Measurements from ENCODE around the gene ARHGAP26.

Gene ARHGAP26

DNA sequence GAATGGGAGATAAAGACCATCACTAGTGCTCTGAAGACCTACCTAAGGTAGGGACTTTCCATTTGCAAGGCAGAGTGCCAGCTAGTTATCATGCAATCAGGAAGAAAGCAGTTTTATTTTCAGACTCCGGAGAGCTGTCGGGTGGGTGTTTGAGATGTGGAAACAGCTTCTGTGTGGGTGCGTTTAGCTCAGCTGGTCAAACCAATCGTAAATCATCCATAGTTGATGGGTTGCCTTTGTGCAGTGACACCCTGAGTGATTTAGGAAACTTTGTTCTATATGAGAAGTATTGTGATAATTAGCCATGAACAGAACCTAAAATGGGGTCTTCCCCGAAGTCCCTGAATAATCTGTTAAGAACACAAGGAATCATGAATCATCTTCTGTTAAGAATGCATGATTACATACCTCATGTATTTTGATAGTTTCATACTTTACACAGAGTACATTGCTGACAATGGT lies 284.3 kb downstream of the ARHGAP26 start:
- peak; percentile 53 for DNase-seq

DNA sequence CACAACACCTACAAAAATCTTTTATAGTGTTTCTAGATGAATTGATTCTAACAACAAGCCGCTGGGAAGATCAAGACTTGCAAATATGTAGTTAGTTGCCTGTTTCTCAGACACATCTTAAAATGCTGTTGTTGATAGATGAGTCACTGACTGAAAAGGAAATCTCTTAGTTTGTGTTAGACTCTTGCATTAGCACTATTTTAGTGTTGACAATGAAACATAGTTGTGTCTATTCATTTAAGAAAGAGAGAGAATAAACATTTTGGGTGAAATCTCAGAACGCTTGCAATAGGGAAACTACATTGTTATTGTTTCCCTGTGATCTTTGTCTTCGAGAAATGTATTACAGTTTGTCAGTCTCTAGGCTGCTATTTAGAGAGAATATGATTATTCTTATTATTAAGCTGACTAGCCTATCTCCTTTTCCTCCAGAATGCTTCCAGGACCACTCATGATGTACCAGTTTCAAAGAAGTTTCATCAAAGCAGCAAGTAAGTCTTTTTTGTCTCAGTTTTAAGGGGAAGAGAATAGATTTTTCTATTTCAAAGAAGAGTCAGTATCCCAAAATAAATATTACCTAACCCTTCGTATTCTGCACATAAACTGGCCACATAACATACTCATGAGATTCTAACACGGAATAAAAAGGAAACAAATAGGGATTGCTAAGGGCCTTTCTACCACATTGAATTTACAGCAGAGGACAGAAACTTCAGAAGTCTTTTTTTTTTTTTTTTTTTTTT lies 285.6 kb downstream of the ARHGAP26 start:
- no peak for DNase-seq

DNA sequence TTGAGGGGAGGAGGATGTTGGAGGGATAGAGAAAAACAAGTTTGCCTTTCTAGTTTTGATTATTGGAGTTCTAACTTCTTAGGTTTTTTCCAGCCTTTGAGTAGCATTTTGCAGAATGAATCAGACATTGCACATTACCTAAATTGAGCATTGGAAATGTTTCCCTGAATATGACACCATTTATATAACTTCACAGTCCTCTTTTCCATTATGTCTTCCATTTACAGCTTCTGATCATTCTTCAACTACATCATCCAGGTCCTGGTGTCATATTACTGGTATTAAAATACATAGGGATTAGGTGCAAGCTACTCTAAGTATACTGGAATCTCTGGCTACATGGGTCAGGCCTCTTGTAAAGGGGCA lies 286.1 kb downstream of the ARHGAP26 start:
- no peak for DNase-seq

DNA sequence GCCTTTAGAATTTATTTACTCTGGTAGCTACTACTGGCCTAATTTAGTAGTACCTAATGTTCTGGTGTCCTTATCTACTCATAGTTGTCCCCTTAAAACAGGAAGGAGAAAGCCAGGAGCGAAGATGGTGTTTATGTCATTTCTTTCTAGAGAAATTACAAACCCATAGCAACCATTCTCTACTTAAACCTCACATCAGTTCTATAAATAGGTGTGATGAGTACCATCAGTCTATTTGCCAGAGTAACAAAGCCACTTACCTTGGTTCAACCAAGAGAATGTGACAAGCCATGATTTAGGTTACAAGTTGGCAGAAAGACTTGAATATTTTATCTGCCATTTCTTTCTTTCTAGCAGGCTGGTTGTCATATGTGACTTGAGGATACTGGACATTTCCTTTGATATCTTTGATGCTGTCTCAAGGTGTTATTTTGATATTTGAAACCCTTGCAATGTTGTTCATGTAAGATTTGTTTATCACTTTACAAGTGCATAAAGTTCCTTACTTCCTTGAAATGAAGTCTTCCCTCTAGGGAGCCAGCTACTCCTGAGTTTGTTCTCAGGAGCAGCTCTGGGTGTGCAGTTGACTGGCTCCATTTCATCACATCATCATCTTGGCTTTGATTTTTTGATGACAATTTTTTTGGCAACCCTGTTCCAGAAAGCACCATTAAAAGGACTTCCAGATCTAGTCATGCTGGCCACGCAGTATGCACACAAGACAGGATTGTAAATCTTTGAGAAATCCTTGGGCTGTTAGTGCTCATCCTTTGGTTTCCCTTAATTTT lies 286.8 kb downstream of the ARHGAP26 start:
- DNase-seq = no peak

DNA sequence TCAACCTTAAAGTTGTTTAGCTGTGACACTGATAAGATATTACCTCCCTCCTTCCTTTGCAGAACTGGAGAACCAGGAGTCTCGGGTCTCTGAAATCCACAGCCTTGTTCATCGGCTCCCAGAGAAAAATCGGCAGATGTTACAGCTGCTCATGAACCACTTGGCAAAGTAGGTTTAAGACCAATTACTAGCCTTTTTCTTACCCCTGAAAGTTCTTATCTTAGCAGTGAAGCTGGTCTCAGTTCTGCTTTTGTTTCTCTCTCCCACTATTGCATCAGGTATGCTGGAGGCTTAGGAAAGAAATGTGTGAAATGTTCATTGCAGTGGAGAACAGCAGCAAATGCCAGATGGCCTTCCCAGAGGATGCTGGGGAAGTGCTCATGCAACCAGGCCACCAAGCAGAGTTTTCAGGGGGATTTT lies 287.4 kb downstream of the ARHGAP26 start:
- DNase-seq = no peak

DNA sequence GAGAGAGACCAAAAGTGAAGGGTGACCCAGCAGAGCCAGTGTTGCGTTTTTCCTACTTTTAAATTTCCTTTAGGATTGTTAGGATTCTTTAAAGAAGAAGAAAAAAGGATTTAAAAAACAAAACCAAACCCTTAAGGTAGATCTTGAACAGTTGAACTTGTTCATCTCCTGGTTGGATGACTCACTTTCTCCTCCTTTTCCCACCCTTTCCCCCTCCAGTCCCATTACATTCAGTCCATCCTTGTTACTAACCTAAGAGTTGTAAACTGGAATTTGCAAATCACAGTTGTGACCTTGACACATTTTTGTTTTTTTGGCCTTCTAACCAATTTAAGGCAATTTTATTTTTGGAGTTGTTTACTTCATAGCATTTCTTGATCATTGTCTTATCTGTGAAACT lies 289.2 kb downstream of the ARHGAP26 start:
- DNase-seq = no peak

DNA sequence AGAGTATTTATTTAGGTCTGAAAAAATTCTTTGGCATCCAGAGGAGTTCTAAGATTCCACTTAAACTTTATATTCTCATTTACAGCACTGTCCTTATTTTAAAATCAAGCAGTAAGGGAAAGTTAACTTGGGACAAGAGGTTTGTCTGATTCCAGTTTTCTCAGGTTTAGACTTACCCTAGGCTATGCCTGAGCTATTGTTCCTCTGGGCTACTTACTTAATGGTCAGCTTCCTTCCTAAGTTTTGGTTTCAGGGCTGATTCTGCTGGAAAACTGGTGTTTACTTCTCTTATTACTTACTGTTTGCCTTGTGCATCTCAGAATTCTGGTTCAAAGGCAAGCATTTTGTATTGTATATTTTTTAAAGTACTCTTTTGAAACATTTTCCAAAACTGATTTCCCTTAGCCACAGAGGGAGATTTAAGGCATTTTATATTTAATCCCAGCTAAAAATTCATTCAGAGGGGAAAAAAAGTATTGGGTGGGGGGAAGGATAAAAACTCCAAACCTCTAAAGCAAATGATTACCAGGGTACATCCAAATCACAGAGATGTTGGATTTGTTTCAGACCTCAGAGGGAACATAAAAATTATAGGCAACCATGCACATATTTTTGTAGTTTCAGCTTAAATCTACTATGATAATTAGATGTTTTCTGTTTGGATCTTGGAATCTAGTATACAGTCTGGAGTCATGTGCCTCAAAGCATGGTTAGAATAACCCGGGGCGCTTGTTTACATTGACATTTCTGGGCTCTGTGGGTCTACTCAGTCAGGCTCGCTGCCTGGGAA lies 290.0 kb downstream of the ARHGAP26 start:
- DNase-seq = no peak

DNA sequence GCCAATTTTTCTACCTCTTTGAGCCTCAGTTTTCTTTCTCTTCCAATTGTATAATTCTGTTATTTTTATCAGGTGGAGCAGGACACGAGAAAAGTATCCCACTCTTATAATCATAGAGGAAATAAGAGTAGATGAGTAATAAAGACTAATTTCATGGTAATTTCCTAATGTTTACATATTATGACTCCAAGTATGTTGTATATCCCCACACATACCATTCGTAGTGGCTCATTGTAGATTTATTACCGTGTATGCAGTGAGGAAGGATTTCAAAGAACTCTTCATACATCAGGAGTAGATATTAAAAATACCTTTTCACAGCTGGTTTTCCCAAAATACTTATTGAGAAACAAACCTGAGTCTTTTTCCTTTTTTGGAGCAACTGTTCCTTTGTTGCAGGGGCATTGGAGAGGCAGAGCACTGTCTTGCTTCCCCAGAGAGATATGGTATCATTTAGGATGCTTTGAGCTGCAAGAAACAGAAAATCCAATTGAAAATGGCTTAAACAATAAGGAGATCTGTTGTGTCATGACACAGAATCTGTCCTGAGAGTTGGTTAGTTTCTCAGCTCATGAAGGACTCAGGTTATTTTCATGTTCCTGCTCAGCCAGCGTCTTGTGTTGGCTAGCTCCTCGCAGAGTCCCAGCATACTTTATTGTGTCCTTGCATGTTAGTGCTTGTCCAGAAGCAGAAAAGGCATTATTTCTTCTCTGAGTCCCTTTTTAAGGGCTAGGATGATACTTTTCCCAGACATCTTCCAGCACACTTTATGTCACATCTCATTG lies 291.2 kb downstream of the ARHGAP26 start:
- DNase-seq = peak; percentile 11

DNA sequence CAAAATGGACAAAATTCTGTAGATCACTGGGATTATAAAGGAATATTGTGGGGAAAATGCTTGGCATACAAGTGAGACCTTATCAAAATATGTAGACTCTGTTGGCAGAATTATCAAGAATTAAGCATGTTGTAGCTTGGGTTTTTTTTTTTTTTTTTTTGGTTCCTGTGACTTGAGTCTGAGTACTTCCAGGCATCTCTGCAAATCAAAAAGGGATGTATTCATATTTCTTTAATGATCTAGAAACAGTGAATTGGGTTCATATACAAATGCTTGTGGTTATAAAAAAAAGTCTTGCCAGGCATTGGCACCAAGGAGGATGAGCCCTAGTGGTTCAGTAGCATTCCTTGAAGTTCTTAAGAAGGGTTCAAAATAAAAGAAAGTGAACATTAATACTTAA lies 292.2 kb downstream of the ARHGAP26 start:
- DNase-seq = no peak

DNA sequence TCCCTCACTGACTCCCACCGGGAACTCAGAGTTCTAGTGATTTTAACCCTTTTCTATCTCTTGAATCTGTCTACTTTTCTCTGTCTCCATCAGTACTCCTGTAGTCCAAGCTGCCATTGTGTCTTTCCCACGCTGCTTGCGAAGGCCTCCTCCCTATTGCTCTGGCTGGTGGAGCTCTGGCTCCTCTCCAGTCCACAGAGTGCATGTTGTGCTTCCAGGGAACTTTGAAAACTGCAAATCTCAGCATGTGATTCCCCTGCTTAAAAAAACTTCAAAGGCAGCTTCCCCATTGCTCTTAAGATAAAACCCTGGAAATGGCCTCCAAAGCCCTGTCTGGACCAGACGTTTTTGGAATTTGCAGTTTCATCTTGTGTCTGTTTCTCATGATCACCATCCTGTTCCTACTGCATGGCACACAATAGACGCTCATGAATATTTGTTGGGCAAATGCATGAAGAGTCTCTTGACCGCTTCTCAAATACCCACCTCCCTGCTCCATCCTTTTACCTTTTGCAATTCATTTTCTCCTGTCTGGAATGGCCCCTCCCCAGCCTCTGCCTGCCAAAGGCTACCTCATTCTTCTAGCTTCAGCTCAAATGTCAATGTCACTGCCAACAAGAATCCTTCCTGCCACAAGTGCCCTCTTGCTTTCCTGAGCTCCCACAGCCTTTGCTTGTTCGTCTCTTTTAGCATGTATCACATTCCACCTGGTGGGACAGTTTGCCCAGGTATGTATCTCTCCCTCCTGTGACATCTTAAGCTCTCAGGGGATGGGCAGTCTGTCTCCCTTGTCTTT lies 293.2 kb downstream of the ARHGAP26 start:
- DNase-seq = no peak

DNA sequence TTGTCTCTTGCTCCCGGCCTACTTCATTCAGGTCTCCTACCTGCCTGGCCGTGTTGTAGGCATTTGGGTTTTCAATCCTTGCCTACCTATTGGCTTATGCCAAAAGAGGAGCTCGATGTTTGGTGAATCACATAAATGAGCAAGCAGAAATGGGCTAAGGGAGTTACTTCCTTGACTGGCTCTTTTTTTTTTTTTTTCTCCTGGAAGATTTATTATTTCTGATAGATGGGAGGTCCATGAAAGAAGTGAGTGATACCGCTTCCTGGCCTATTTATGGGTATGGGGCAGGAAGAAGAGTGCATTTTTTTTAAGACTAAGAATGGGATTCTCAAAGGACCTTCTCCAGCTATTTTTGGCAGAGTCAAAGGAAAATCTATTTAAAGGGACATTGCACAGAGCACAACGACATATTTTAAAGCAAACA lies 294.1 kb downstream of the ARHGAP26 start:
- DNase-seq = no peak

DNA sequence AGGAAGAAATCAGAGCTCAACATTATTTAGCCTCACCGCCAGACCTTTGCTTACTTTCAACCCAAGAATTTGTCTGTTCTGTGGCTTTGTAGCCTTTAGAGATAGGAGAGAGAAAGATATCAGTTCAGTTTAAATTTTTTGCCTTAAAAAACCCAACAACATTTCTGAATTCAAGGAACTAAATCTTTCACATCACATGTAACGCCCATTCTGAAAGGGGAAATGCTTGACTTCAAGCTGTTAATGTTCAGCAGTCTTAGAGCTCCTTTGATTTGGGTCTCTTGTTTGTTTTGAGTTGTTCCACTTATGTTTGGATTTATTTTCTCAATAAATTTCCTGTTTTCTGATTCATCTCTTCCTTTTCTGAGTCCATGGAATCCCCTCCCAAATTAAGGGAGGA lies 294.5 kb downstream of the ARHGAP26 start:
- no peak for DNase-seq

DNA sequence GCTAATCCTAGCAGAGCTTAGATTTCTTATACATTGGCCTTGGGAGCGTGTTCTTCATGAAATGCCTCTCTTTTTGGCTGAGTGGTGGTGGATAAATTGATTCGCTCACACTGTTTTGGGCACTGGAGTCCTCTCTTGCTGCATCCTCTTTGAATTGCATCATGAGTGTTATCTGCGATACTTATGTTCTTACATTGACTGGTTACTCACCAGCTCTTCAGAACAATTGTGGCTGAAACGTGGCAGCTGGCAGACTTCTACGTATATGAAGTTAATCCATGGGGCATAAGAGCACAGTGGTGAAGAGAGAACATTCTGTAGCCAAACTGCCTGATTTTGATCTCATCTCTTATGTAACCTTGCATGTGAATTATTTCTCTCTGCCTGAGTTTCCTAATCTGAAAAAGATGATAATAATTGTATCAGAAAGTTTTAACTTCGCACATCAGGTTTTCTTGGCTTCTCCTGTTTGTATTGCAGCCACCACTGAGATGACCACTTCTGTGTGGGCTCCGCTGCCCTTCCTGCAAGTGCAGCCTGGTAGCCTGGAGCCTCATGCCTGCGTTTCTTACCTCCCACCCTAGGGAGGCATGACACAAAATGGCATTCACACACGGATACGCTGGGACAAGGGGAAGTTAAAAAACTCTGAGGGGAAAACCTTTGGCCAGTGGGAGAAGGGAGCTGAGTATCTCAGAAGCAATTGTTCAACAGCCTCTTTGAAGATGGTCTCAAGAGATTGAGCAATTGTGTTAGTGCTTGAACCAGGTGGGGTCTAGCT lies 295.2 kb downstream of the ARHGAP26 start:
- DNase-seq = no peak

DNA sequence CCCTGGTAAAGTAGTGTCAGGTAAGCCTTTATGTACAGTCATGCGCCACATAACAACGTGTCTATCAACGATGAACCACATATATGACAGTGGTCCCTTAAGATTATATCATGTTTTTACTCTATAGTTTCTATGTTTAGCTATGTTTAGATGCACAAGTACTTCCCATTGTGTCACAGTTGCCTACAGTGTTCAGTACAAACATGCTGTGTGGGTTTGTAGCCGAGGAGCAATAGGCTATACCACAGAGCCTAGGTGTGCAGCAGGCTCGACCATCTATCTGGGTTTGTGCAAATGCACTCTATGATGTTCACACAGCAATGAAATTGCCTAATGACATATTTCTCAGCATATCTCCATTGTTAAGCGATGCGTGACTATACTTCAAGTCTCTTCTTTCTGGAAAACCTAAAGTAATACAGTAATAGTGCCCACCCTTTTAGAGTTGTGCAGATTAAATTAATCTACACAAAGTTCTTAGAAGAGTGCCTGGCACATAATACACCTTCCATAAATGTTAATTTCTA lies 295.9 kb downstream of the ARHGAP26 start:
- no peak for DNase-seq

DNA sequence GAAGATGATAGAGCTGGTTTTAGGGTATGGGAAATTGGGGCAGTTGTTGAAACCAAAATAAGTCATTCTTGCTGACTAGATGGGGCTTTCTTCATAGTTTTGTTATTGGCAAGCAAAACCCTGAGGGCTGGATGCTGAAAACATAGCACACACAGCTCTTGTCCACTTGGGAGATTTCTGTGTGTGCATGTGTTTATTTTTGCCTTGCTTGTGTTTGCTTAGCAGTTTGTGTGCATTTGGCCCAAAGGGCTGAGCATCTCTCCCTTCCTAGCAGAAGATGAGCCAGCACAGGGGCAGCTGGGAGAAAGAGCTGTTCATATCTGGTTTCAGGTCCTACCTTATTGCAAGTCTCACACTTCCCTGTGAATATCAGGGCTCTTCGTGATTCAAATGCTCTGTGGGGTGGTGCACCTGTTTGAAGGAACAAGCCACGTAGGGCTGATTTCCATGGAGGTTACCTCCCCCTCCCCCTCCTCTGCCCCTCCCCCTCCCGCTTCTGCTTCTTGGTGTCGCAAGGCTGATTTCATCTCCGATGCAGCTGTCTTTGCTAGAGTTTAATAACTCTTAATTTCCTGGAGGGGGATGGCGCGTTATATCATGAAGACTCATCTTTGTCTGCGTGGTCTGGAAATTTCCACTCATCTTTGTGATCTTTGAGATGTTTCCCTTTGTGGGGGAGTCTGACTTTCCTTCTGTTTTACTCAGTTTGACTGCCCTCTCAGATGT lies 296.5 kb downstream of the ARHGAP26 start:
- no peak for DNase-seq

DNA sequence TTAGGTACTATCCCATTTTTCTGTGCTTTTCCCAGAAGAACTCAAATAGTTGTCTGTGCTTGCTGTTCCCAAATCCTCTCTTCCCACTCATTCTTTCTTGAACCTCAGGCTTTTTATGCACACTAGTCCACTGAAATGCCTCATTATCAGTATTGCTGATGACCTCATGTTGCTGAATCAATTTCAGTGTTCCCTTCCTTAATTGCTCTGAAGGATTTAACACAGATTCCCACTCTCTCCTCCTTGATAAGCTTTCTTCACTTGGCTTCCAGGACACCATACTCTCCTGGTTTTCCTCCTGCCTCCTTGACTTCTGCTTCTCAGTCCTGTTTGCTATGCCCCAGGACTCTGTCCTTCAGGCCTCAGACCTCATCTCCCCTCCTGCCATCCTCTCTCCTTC lies 298.5 kb downstream of the ARHGAP26 start:
- DNase-seq = no peak

DNA sequence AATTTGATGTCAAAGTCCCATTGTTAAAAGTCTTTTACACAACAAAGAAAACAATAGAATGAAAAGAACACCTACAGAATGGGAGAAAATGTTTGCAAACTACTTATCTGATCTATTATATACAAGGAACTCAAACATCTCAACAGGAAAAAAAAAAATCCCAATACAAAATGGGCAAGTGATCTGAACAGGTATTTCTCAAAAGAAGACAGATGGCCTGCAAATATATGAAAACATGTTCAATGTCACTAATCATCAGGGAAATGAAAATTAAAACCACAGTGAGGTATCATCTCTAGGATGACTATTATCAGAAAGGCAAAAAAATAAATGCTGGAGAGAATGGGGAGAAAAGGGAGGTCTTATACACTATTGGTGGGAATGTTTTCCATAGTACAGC lies 301.8 kb downstream of the ARHGAP26 start:
- no peak for DNase-seq

DNA sequence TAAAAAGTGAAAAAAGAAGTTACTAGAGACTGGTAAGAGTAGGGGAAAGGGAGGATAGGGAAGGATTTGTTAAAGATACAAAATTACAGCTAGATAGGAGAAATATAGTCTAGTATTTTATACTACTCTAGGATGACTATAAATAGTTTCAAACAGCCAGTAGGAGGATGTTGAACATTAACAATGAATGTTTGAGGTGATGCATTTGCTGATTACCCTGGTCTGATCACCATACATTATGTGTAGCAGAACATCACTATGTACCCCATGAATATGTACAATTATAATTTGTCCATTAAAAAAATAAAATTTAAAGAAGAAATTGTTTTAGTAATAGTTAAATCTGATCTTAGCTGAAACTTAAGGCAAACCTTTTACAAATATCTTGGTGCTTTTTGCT lies 302.6 kb downstream of the ARHGAP26 start:
- DNase-seq = no peak

DNA sequence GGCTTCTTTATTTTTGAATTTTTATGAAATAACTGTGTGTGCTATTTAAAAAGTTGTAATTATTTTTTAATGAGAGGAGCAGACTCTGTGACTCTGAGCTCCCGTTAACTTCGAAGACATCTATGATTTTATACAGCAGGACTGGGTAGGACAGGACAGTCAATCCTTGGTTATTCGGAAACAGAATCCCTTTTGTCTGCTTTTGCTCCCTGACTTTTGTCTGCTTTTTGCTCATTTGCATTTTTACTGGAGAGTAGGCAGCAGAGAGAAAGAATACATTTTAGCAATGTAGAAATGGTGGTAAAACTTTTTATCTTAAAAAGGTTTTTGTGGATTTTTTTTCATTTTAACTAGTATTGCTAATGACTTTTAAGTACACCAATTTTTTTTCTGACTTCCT lies 303.6 kb downstream of the ARHGAP26 start:
- no peak for DNase-seq

DNA sequence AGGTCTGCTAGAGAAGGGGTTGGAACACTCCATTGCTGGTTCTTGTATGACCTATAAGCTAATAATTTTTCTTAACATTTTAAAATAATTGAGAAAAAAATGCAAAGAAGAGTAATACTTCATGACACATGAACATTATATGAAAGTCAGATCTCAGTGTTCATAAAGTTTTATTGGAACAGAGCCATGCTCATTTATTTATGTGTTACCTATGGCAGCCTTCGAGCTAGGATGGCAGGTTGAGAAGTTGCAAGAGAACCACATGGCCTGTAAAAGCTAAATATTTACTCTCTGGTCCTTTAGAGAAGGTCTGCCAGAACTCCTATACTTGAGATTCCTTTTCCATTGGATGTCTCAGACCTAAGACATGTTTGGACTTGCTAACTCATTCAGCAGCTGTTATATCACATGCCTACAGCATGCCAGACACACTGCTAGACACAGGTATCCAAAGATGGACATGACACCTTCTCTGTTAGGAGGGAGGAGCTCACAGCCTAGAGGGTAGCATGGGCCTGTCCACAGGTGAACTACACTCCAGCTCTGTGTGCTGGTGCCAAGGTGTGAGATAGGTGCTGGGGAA lies 304.3 kb downstream of the ARHGAP26 start:
- no peak for DNase-seq

Data from kidney glomerular epithelial cell (primary cell).